Loucy (cell line): ENCODE results near the gene ANKRD35.

ENCODE experiments used
- H2AFZ ChIP-seq: fragments of 200-600 bp; sonication (generic); 2 replicates; pipeline ENCODE4 v1.6.0; 2016; ENCODE audit warnings: antibody characterized with exemption, mild to moderate bottlenecking, low read length, moderate library complexity
- H3F3A ChIP-seq: fragments of 200-600 bp; 2 replicates; pipeline ENCODE4 v1.6.0; 2016; ENCODE audit warnings: antibody characterized with exemption, low read depth, mild to moderate bottlenecking
- H3K27me3 ChIP-seq: fragments of 200-600 bp; sonication (generic); 2 replicates; pipeline ENCODE4 v1.6.1; 2014; ENCODE audit warnings: low read length, mild to moderate bottlenecking; ENCODE audit not compliant: insufficient read depth, poor library complexity, severe bottlenecking
- H3K36me3 ChIP-seq: fragments of 200-600 bp; sonication (generic); 2 replicates; pipeline ENCODE4 v1.6.1; 2016; ENCODE audit warnings: low read length; ENCODE audit not compliant: insufficient read depth
- H3K4me1 ChIP-seq: fragments of 200-600 bp; sonication (generic); 2 replicates; pipeline ENCODE4 v1.5.1; 2014; ENCODE audit warnings: low read length, mild to moderate bottlenecking; ENCODE audit not compliant: insufficient read depth, poor library complexity, severe bottlenecking
- H3K4me2 ChIP-seq: fragments of 200-600 bp; sonication (generic); 2 replicates; pipeline ENCODE4 v1.6.0; 2014; ENCODE audit warnings: antibody characterized with exemption, low read length, low read depth, mild to moderate bottlenecking; ENCODE audit not compliant: poor library complexity, severe bottlenecking
- H3K4me3 ChIP-seq: fragments of 200-600 bp; sonication (generic); 2 replicates; pipeline ENCODE4 v1.5.1; 2014; ENCODE audit warnings: low read length, mild to moderate bottlenecking, mixed read lengths; ENCODE audit not compliant: poor library complexity, severe bottlenecking
- H3K79me2 ChIP-seq: fragments of 200-600 bp; sonication (generic); 2 replicates; pipeline ENCODE4 v1.6.1; 2014; ENCODE audit warnings: low read length; ENCODE audit not compliant: insufficient read depth
- H3K9ac ChIP-seq: fragments of 200-600 bp; sonication (generic); 2 replicates; pipeline ENCODE4 v1.6.0; 2014; ENCODE audit warnings: mild to moderate bottlenecking, low read depth, low read length, moderate library complexity; ENCODE audit not compliant: poor library complexity, severe bottlenecking
- H3K9me2 ChIP-seq: fragments of 200-600 bp; sonication (generic); replicated peaks from 2 replicates; pipeline ENCODE4 v1.6.1; 2016; ENCODE audit warnings: low read depth, low read length, mixed read lengths
- H3K9me3 ChIP-seq: fragments of 200-600 bp; sonication (generic); 2 replicates; pipeline ENCODE4 v1.6.1; 2014; ENCODE audit warnings: mild to moderate bottlenecking, antibody characterized with exemption, low read length, low read depth; ENCODE audit not compliant: insufficient read depth
- H4K20me1 ChIP-seq: fragments of 200-600 bp; sonication (generic); 2 replicates; pipeline ENCODE4 v1.6.0; 2014; ENCODE audit warnings: antibody characterized with exemption, low read length, mild to moderate bottlenecking; ENCODE audit not compliant: insufficient read depth, poor library complexity, severe bottlenecking
- CTCF ChIP-seq: fragments of 200-600 bp; sonication (generic); conservative IDR thresholded peaks from 2 replicates; pipeline ENCODE4 v1.5.1; 2014; ENCODE audit warnings: mild to moderate bottlenecking, antibody characterized with exemption, low read length
- EZH2phosphoT487 ChIP-seq: fragments of 200-600 bp; IDR thresholded peaks from 2 replicates; pipeline ENCODE4 v1.6.1; 2018; ENCODE audit warnings: antibody characterized with exemption, mild to moderate bottlenecking, moderate library complexity, borderline replicate concordance

The ANKRD35 gene

GRCh38 chr1:145892486-145893087, 6.9 kb upstream of the ANKRD35 start:
- Histone ChIP-seq H3K4me3 (no peak overlapping the region), H3K9me2 (no peaks in the 10 kb centered on the region), H3K9me3 (no peaks in the 10 kb centered on the region), H3K27me3 (no peaks in the 10 kb centered on the region), H3K4me2 (no peak overlapping the region), H3K9ac (peak overlapping the region; percentile 33), H3K36me3 (no peaks in the 10 kb centered on the region), H3K4me1 (no peaks in the 10 kb centered on the region), H2AFZ (0 out of 2 replicates have a peak overlapping the region, but pooled peaks have one; percentile 52), H3K79me2 (no peaks in the 10 kb centered on the region), H4K20me1 (no peaks in the 10 kb centered on the region), H3F3A (no peaks in the 10 kb centered on the region)
- TF ChIP-seq CTCF (no peak), EZH2phosphoT487 (no peak)

GRCh38 chr1:145891587-145892485, 6.2 kb upstream of the ANKRD35 start:
- Histone ChIP-seq H3F3A (no peaks in the 10 kb centered on the region), H2AFZ (peak overlapping the region; percentile 52), H3K36me3 (no peaks in the 10 kb centered on the region), H4K20me1 (no peaks in the 10 kb centered on the region), H3K4me1 (no peaks in the 10 kb centered on the region), H3K4me3 (no peak overlapping the region), H3K27me3 (no peaks in the 10 kb centered on the region), H3K4me2 (no peak overlapping the region), H3K9me2 (no peaks in the 10 kb centered on the region), H3K79me2 (no peaks in the 10 kb centered on the region), H3K9me3 (no peaks in the 10 kb centered on the region), H3K9ac (peak overlapping the region; percentile 33)
- TF ChIP-seq CTCF (peak; percentile 94), EZH2phosphoT487 (no peak)

GRCh38 chr1:145891143-145891542, 5.5 kb upstream of the ANKRD35 start:
- Histone ChIP-seq H2AFZ (peak overlapping the region; percentile 52), H3K4me1 (no peaks in the 10 kb centered on the region), H3K36me3 (no peaks in the 10 kb centered on the region), H4K20me1 (no peaks in the 10 kb centered on the region), H3K4me3 (no peak overlapping the region), H3K9me2 (no peaks in the 10 kb centered on the region), H3K9ac (peak overlapping the region; percentile 33), H3K79me2 (no peaks in the 10 kb centered on the region), H3F3A (no peaks in the 10 kb centered on the region), H3K4me2 (no peak overlapping the region), H3K27me3 (no peaks in the 10 kb centered on the region), H3K9me3 (no peaks in the 10 kb centered on the region)
- TF ChIP-seq EZH2phosphoT487 (no peak), CTCF (no peak)
